GM21529 (cell line): ENCODE results near the gene AVPR2.

Source experiments
- ATAC-seq: cut with Tn5 transposase; IDR thresholded peaks from one replicate; pipeline ENCODE4 v1.9.1; 2021; ENCODE audit not compliant: unreplicated experiment

The AVPR2 gene

GRCh38 chrX:153930011-153930910 lies 25.8 kb downstream of the AVPR2 start:
- no peak for ATAC-seq

GRCh38 chrX:153931151-153931550 lies 26.7 kb downstream of the AVPR2 start:
- no peak for ATAC-seq

GRCh38 chrX:153931748-153932147 lies 27.3 kb downstream of the AVPR2 start:
- no peak for ATAC-seq

- ATAC-seq, result no peak
These were observed 27.9 kb downstream of the AVPR2 start for GRCh38 chrX:153932220-153932915.

- ATAC-seq, result no peak
These were observed 29.3 kb downstream of the AVPR2 start for GRCh38 chrX:153933748-153934147.

- peak; percentile 24 for ATAC-seq
These were observed 29.8 kb downstream of the AVPR2 start for GRCh38 chrX:153934148-153934761.

DNA sequence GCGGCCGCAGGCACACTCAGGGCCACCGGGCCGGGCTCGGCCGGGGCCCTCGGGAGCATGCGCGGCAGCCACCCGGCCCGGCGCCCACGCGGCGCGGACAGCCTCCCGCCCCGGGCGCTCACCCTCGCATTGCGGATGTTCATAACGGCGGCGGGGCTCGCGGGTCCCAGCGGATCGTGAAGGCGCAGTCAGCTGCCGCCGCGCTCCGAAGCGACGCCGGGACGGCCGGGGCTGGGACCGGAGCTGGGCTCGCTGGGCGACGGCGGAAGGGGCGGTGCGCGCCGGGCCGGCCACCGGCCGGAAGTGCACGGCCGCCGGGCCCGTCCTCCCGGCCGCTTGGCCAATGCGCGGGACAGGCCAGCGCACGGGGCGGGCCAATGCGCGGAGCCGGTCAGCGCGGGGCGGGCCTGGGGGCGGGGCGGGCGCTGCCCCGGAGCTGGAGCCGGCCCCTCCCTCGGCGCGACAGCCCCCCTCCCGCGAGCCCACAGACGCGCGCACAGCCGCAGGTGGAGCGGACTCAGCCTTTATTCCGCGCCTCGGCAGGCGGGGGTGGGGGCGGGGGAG lies 30.4 kb downstream of the AVPR2 start, which contains the start of gene NAA10:
Gene NAA10, minus strand, starts transcription at position 276 of the 564 bp plus-strand sequence. Its CDS starts 133 bp downstream, at position 143.
- peak; percentile 92 for ATAC-seq

DNA sequence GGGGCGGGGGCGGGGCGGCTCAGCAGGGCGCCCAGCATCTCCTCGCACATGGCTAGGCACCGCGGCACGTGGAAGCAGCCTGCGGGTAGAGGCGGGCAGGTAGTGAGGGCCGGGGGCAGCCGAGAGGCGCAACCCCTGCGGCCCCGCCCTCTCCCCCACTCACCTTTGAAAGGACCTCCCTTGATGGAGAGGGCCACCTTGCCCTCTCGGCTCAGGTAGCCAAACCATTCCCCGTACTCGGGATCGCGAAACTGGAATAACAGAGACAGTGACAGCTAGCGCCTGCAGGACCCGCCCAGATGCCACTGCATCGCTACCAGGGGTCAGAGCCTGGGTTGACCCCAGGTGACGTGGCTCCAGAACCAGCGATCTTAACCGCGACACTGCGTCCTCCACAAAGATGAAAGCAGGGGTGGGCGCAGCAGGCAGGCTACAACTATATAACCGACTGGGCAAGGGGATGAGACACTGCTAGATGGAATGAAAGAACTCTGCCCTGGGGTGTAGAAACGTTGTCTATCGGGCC lies 30.9 kb downstream of the AVPR2 start:
- peak; percentile 17 for ATAC-seq

GRCh38 chrX:153937056-153937455 lies 32.6 kb downstream of the AVPR2 start:
- ATAC-seq, result no peak

DNA sequence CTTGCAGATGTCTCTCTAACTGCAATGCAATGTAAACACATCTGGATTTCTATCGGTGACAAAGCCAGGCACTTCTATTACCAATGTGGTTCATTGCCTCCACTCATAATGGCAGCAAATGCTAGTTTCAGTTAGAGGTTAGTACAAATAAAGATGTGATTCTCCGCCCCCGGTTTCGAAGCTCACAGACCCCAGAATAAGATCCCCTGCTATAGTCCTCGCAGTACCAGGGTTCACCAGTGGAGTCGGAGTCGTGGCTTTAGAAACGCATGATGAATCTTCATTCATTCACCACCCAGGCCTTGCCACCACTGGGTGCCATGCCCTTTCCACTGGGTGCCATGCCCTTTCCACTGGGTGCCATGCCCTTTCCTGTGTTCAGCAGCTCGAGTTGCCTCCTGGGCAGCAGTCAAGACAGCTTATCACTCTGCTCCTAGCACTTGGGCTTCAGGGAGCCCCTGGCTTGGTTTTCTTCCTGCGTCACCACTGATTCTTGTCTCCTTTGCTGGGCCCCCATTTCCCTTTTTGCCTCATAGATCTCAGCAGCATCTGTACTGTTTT lies 33.8 kb downstream of the AVPR2 start:
- no peak for ATAC-seq

DNA sequence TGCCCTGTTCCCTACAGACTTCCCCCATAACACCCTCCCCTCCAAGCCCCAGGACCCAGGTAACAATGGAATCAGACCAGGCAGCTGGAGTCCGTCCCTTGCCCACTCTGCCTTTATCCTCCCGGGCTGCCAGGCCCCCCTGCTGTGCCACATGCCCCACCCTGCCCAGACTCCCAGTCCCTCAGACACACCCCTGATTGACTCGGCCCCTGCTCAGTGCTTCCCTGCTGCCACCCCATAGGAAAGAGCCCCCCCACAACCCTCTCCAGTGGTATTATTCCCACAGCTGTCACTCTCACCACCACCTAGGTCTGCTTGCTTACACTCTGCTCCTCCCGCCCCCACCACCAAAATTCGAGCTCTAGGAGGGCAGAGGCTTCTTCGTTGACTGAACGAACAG lies 35.1 kb downstream of the AVPR2 start:
- ATAC-seq, result no peak

- ATAC-seq, result no peak
These were observed 37.1 kb downstream of the AVPR2 start for GRCh38 chrX:153941336-153942252.

DNA sequence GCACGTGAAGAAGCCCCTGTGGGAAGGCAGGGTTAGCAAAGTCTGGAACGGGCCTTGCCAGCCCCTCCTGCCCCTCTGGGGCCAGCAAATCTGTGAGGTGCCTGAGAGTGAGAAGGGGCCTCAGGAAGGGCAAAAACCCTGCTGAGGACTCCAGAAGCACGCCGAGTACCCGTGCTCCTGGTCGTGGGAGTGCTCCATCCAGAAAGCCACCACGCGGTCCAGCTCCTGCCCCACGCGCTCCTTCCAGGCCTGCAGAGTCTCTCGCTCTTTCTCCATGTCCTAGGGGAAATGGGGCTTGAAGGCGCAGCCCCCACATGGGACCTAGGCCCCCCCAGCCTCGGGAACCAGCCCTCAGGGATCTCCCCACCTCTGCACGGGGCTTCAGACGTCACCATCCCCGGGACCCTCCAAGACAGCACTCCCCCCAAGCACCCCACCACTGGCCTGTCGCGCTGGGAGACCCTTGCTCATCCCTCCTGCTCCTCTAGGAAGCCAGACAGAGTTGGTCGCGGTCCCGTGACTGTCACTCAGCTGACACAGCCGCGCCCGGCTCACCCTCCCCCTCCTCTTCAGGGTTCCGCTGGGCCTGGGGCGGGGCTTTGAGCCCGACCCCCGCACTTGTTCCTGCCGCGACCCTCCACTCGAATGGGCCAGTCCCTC lies 39.8 kb downstream of the AVPR2 start, which contains the start of gene RENBP:
Gene RENBP, minus strand, starts transcription at position 504 of the 660 bp plus-strand sequence. Its CDS starts 33 bp downstream, at position 471.
- ATAC-seq, result no peak

DNA sequence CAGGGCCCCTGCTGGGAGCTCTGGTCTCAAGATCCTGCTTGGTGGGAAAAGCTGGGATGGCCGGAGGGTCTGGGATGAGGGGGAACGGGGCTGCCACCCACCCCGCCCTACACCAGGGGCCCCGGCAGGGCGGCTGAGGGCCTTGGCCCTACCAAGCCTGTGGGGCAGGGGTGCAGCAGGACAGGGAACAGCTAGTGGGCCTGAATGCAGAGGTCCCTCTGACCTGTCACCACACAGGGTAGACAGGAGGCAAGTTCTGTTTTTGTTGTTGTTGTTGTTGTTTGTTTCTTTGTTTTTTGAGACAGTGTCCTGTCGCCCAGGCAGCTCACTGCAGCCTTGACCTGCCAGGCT lies 40.3 kb downstream of the AVPR2 start:
- ATAC-seq, result no peak

DNA sequence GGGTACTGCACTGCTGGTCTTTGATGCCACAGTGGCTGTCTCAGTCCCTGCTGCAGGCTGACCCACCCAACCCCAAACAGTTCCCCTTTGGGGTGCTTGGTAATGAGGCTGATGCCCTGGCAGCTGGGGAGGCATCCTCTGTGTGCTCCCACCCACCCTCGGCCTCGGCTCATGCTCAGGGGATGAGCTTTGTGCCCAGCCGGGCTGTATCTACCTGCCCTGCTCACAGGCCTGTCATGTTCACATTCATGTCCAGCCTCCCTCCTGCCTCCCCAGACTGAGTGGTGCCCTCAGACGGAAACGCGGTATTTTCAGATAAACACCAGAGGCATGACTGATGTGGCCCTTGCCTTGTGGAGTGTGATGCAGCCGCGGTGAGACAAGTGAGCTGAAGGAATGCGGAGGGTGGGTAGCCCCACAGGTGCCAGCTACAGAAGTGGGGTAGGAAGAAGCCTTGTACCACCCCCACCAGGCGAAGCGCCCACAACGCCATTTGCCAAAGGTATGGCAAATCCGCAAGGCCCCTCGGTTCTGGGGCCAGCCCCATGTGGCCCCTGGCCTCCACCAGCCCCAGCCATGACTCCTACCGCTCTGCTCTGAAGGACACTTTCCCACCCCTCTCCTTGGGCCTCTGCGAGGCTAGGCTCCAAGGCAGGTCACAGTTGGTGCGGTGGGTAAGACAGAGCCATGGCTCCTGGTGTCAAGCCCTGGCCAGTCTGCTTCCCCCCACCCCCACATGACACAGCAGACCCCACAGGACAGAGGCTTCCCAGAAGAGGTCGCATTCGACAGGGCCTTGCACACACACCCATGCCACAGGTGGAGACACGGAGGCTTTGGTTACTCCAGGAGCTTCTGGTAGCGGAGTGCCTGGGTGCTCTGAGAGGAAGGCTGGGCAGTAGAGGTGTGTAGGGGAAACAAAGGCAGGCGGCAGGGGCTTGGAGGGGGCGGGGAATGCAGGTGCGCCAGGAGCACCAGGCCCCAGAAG lies 41.8 kb downstream of the AVPR2 start:
- no peak for ATAC-seq

GRCh38 chrX:153947009-153947769 lies 42.7 kb downstream of the AVPR2 start:
- ATAC-seq, result peak; percentile 84

- ATAC-seq, result no peak
These were observed 43.6 kb downstream of the AVPR2 start for GRCh38 chrX:153948002-153948466.
